Stomach (tissue), 9 donors: ENCODE results near the gene CCHCR1. TPM values are rescaled to one million over a fixed set of nuclear protein-coding genes. Genes with fewer than 3 reads are reported as not detected.
"Not testable (repeated sequence)": the region's sequence is repeated elsewhere in the genome, so short reads cannot be mapped to it uniquely, and the experiment has no call there.

Source experiments
- DNase-seq, 2 donors: peaks; one replicate each; pipeline versions ENCODE4 v3.0.0 to v3.0.0-alpha.2; 2013 to 2019
- H3K27ac ChIP-seq, 5 donors: fragments of 200-600 bp in 4 of 5; sonication (generic) in 4 of 5; one replicate each; pipeline ENCODE4 v1.5.1; 2013 to 2019; ENCODE audit warnings: mild to moderate bottlenecking in 1 of 5, moderate library complexity in 1 of 5
- H3K27me3 ChIP-seq, 3 donors: fragments of 200-600 bp; sonication (generic); one replicate each; pipeline ENCODE4 v1.5.1; 2017 to 2019; ENCODE audit warnings: mixed run types in 1 of 3
- H3K36me3 ChIP-seq, 4 donors: fragments of 200-600 bp; sonication (generic); 1 replicate in 3 of 4; 2 replicates in 1 of 4; pipeline ENCODE4 v1.5.1; 2016 to 2019
- H3K4me1 ChIP-seq, 4 donors: fragments of 200-600 bp; sonication (generic); one replicate each; pipeline ENCODE4 v1.5.1; 2016 to 2019
- H3K4me3 ChIP-seq, 4 donors: fragments of 200-600 bp; sonication (generic) in 3 of 4; one replicate each; pipeline ENCODE4 v1.5.1; 2016 to 2019; ENCODE audit warnings: mild to moderate bottlenecking in 1 of 4
- H3K9me3 ChIP-seq, 4 donors: fragments of 200-600 bp; sonication (generic); one replicate each; pipeline ENCODE4 v1.5.1; 2016 to 2019
- EP300 ChIP-seq: sonication (generic); formaldehyde crosslinking; IDR thresholded peaks from one replicate; pipeline ENCODE4 v1.6.1; 2017; ENCODE audit warnings: antibody characterized with exemption
- POLR2A ChIP-seq, 4 donors: fragments of 450-650 bp; IDR thresholded peaks; one replicate each; pipeline ENCODE4 v1.6.1; 2016; ENCODE audit warnings: antibody characterized with exemption in 4 of 4, control low read depth in 2 of 4, mild to moderate bottlenecking in 1 of 4, moderate library complexity in 1 of 4
- POLR2AphosphoS5 ChIP-seq, 3 donors: sonication (generic); formaldehyde crosslinking; IDR thresholded peaks; one replicate each; pipeline ENCODE4 v1.6.1; 2016; ENCODE audit warnings: antibody characterized with exemption in 3 of 3
- WGBS, 5 donors: extraction: QIAGEN DNeasy Blood & Tissue Kit in 3 of 5; methylation state at CpG; one replicate each; pipeline versions ENCODE4 v1.1.5 to v1.1.7; 2013 to 2018; 5-methylcytosine and 5-hydroxymethylcytosine counted together
- intact Hi-C: fragments of 100-400 bp; cut with DNase I; formaldehyde crosslinking; loops from one replicate; pipeline ENCODE4 v1.15.1; 2023; ENCODE audit warnings: low total_unique reads
- polyA plus RNA-seq, 3 donors: library from polyadenylated mRNA; stranded (reverse); fragments of 200-250 nt; gene quantifications; one replicate each; pipeline ENCODE4 v1.2.3, GENCODE V29; 2013
- total RNA-seq, 5 donors: library from RNA; depleted of rRNA; stranded (reverse); fragments of >200 nt; gene quantifications; one replicate each; pipeline versions ENCODE4 v1.1.0 to v1.2.3, GENCODE V29; 2014 to 2016
- TF ChIP-seq, protein P1 (sequence below), 7 experiments: fragments of 450-650 bp in 4 of 7; fragments of 200-600 bp in 3 of 7; sonication (generic) in 3 of 7; IDR thresholded peaks; one replicate each; pipeline ENCODE4 v1.5.1; 2016 to 2019; ENCODE audit warnings: antibody characterized with exemption in 7 of 7, control low read depth in 2 of 7, mild to moderate bottlenecking in 1 of 7
- donor health status: healthy with polysubstance abuse.
- donor health status: Bipolar disorder and iron deficiency.
- donor health status: healthy.

Gene CCHCR1
- total and polyA plus RNA-seq, 8 donors, result 9.7 to 201 (median 19.0) TPM

DNA sequence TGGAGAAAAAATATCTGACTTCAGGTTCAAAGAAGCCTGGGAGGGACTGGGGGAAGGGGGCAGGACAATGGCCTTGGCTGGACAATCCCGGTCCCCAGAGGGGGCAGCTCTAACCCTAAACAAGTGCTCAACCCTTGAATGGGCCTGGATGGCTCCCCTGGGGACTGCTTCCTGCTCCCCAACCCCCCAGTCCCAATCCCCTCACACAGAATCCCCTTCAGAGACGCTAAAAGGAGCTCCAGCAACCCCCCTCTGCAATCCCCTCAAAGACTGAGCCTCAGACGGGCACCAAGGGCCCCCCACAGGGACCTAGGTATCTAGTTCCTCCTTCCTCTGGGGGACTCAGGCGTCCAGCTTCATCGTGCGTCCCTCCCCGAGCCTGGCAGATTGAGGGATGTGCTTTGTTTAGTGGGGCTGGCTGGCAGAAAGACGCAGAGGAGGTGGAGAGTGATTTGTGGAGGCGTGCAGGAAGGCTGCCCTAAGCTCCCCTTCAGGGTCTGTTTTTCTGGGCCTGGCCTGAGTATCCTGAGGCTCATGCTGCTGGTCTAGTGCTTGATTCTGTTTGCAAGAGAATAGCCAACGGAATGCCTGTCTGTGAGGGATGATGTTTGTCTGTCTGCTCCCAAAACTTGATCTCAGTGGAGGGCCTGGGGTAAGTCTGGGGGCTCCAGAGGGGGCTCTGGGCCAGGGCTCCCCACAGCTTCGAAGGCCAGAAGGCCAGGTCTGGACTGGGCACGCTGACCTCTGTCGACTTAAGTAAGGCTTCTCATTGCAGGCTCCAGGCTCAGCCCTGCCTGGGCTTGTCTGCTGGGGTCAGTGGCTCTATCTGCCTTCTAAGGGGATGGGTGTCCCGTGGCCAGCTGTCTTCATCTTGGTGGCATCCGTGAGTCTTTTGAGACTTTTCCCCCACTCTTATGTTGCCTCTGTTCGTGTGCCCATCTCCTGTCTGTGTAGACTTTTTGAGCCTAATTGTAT, 14.6 kb upstream of the CCHCR1 start:
- peaks cover 10 to 52% (median 25%) of the 10 kb centered on the region in 4 donors for H3K4me1 ChIP-seq
- TF ChIP-seq, protein P1, sequence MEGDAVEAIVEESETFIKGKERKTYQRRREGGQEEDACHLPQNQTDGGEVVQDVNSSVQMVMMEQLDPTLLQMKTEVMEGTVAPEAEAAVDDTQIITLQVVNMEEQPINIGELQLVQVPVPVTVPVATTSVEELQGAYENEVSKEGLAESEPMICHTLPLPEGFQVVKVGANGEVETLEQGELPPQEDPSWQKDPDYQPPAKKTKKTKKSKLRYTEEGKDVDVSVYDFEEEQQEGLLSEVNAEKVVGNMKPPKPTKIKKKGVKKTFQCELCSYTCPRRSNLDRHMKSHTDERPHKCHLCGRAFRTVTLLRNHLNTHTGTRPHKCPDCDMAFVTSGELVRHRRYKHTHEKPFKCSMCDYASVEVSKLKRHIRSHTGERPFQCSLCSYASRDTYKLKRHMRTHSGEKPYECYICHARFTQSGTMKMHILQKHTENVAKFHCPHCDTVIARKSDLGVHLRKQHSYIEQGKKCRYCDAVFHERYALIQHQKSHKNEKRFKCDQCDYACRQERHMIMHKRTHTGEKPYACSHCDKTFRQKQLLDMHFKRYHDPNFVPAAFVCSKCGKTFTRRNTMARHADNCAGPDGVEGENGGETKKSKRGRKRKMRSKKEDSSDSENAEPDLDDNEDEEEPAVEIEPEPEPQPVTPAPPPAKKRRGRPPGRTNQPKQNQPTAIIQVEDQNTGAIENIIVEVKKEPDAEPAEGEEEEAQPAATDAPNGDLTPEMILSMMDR (IDR thresholded peaks at IDR 0.05), result no peak
- H3K36me3 ChIP-seq, result peaks cover 0 to 33% (median 22%) of the 10 kb centered on the region in 4 donors
- H3K9me3 ChIP-seq, result no peaks in the 10 kb centered on the region
- 66 to 77% (median 73%) methylated on average over 13 to 16 of the region's 16 CpGs for WGBS, 5 donors
- H3K27me3 ChIP-seq, result no peaks in the 10 kb centered on the region
- H3K4me3 ChIP-seq, result no peak overlapping the region
- no peak for DNase-seq
- intact Hi-C loops, result no loop called here
- H3K27ac ChIP-seq, result no peak overlapping the region

GRCh38 chr6:31170987-31171671, 13.5 kb upstream of the CCHCR1 start:
- TF ChIP-seq POLR2AphosphoS5 (IDR thresholded peaks at IDR 0.05) (no peak), POLR2A (IDR thresholded peaks at IDR 0.05) (no peak), EP300 (no peak)
- TF ChIP-seq, protein P1 (IDR thresholded peaks at IDR 0.05), result no peak
- Histone ChIP-seq H3K36me3 (peaks cover 0 to 32% (median 22%) of the 10 kb centered on the region in 4 donors), H3K4me3 (no peak overlapping the region), H3K27me3 (no peaks in the 10 kb centered on the region), H3K9me3 (no peaks in the 10 kb centered on the region), H3K27ac (no peak overlapping the region), H3K4me1 (peaks cover 5 to 48% (median 22%) of the 10 kb centered on the region in 4 donors)
- WGBS, 5 donors, result 89 to 96% (median 94%) methylated on average over 10 of the region's 10 CpGs
- intact Hi-C loops, result no loop called here
- DNase-seq, result no peak

GRCh38 chr6:31170600-31170881, 12.9 kb upstream of the CCHCR1 start, which contains the start of gene POU5F1:
Gene POU5F1 (minus strand): TSS chr6:31170682. CDS start chr6:31170620, 62 bp downstream.
- H3K4me3 ChIP-seq, result no peak within 1 kb of the TSS
- peaks cover 0 to 34% (median 22%) of the 10 kb centered on the region in 4 donors for H3K36me3 ChIP-seq
- no peaks in the 10 kb centered on the region for H3K9me3 ChIP-seq
- DNase-seq, result no peak
- H3K4me1 ChIP-seq, result peaks cover 0 to 42% (median 19%) of the 10 kb centered on the region in 4 donors
- no peaks in the 10 kb centered on the region for H3K27me3 ChIP-seq
- no peak for TF ChIP-seq EP300
- TF ChIP-seq POLR2AphosphoS5 (IDR thresholded peaks at IDR 0.05), result no peak
- TF ChIP-seq, protein P1 (IDR thresholded peaks at IDR 0.05), result no peak
- TF ChIP-seq POLR2A (IDR thresholded peaks at IDR 0.05), result no peak
- peak within 1 kb of the TSS in 4 of 5 donors; percentile 25 to 68 (median 43) for H3K27ac ChIP-seq
- intact Hi-C loops, result no loop called here
- 69 to 80% (median 73%) methylated on average over 9 of the region's 9 CpGs for WGBS, 5 donors

- WGBS, 5 donors, result 58 to 74% (median 66%) methylated on average over 18 to 23 of the region's 23 CpGs
- H3K27ac ChIP-seq, result peak overlapping the region in 4 of 5 donors; percentile 25 to 68 (median 43)
- H3K4me3 ChIP-seq, intact Hi-C loops, H3K27me3 ChIP-seq, H3K9me3 ChIP-seq, DNase-seq: not testable (repeated sequence)
- peaks cover 0 to 33% (median 22%) of the 10 kb centered on the region in 4 donors for H3K36me3 ChIP-seq
- H3K4me1 ChIP-seq, result peaks cover 0 to 41% (median 16%) of the 10 kb centered on the region in 4 donors
These were observed 12.4 kb upstream of the CCHCR1 start for GRCh38 chr6:31169858-31170599.
